DND-41 (cell line): ENCODE data around the gene URM1.

Source experiments
- EZH2 ChIP-seq: IDR thresholded peaks from 3 replicates; pipeline ENCODE4 v1.6.1; 2012; ENCODE audit warnings: borderline replicate concordance, low read depth, mild to moderate bottlenecking, moderate library complexity, low read length, inconsistent platforms; ENCODE audit not compliant: severe bottlenecking
- TF ChIP-seq, protein P1 (sequence below): IDR thresholded peaks from 2 replicates; pipeline ENCODE4 v1.5.1; 2012; ENCODE audit warnings: borderline replicate concordance, low read length, moderate library complexity, mild to moderate bottlenecking; ENCODE audit not compliant: poor library complexity, severe bottlenecking; ENCODE audit errors: extremely low read depth

DNA sequence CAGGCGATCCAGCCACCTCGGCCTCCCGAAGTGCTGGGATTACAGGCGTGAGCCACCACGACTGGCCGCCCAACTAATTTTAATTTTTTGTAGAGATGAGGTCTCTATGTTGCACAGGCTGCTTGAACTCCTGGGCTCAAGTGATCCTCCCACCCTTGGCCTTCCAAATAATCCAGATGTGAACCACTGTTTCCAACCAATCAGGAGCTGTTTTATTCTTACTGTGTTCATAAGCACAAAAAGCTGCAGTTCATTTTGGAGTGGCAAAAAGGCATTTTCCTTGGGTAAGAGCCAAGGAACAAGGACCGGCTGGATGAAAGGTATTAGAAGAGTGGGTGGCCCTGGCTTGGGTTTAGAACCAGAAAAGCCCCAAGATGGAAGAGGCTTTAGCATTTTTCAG is 36.0 kb upstream of the URM1 start:
- TF ChIP-seq, protein P1, sequence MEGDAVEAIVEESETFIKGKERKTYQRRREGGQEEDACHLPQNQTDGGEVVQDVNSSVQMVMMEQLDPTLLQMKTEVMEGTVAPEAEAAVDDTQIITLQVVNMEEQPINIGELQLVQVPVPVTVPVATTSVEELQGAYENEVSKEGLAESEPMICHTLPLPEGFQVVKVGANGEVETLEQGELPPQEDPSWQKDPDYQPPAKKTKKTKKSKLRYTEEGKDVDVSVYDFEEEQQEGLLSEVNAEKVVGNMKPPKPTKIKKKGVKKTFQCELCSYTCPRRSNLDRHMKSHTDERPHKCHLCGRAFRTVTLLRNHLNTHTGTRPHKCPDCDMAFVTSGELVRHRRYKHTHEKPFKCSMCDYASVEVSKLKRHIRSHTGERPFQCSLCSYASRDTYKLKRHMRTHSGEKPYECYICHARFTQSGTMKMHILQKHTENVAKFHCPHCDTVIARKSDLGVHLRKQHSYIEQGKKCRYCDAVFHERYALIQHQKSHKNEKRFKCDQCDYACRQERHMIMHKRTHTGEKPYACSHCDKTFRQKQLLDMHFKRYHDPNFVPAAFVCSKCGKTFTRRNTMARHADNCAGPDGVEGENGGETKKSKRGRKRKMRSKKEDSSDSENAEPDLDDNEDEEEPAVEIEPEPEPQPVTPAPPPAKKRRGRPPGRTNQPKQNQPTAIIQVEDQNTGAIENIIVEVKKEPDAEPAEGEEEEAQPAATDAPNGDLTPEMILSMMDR, result no peak
- TF ChIP-seq EZH2, result no peak
